Neural progenitor cell (in vitro differentiated cells): ENCODE results near the gene HSD17B2. TPM values are rescaled to one million over a fixed set of nuclear protein-coding genes. Genes with fewer than 3 reads are reported as not detected.

Experiments
- DNase-seq: peaks from one replicate; pipeline ENCODE4 v3.0.0-alpha.2; 2016; ENCODE audit warnings: low spot score
- H2AFZ ChIP-seq: fragments of 200-600 bp; sonication (generic); replicated peaks from 2 replicates; pipeline ENCODE4 v1.6.1; 2016; ENCODE audit warnings: antibody characterized with exemption
- H3F3A ChIP-seq: fragments of 200-600 bp; sonication (generic); 2 replicates; pipeline ENCODE4 v1.6.1; 2016; ENCODE audit warnings: antibody characterized with exemption, low read depth
- H3K27ac ChIP-seq: fragments of 200-600 bp; sonication (generic); 2 replicates; pipeline ENCODE4 v1.5.1; 2016; ENCODE audit warnings: mild to moderate bottlenecking
- H3K27me3 ChIP-seq: fragments of 200-600 bp; sonication (generic); 2 replicates; pipeline ENCODE4 v1.6.1; 2016; ENCODE audit warnings: mild to moderate bottlenecking, moderate library complexity
- H3K36me3 ChIP-seq: fragments of 200-600 bp; sonication (generic); 2 replicates; pipeline ENCODE4 v1.5.1; 2016
- H3K4me1 ChIP-seq: fragments of 200-600 bp; sonication (generic); 2 replicates; pipeline ENCODE4 v1.6.1; 2016; ENCODE audit warnings: mixed run types
- H3K4me2 ChIP-seq: fragments of 200-600 bp; sonication (generic); 2 replicates; pipeline ENCODE4 v1.6.1; 2016
- H3K4me3 ChIP-seq: fragments of 200-600 bp; sonication (generic); 2 replicates; pipeline ENCODE4 v1.5.1; 2016
- H3K79me2 ChIP-seq: fragments of 200-600 bp; sonication (generic); 2 replicates; pipeline ENCODE4 v1.6.1; 2016; ENCODE audit warnings: low read depth
- H3K9ac ChIP-seq: fragments of 200-600 bp; sonication (generic); 2 replicates; pipeline ENCODE4 v1.6.1; 2016
- H3K9me3 ChIP-seq: fragments of 200-600 bp; sonication (generic); 2 replicates; pipeline ENCODE4 v1.5.1; 2016; ENCODE audit warnings: low read depth
- H4K20me1 ChIP-seq: fragments of 200-600 bp; sonication (generic); 2 replicates; pipeline ENCODE4 v1.6.1; 2016; ENCODE audit warnings: low read depth
- H3K27ac Mint-ChIP-seq: 3 replicates; pipeline ENCODE4 v1.8.0; 2021; ENCODE audit warnings: mixed read lengths
- H3K27me3 Mint-ChIP-seq: 2 replicates; pipeline ENCODE4 v1.8.0; 2022; ENCODE audit warnings: low read depth, mild to moderate bottlenecking, inconsistent platforms, moderate library complexity, mixed read lengths; ENCODE audit not compliant: insufficient read depth
- H3K36me3 Mint-ChIP-seq: 3 replicates; pipeline ENCODE4 v1.8.0; 2021; ENCODE audit warnings: mixed read lengths
- H3K4me1 Mint-ChIP-seq: 3 replicates; pipeline ENCODE4 v1.8.0; 2021; ENCODE audit warnings: mixed read lengths
- H3K4me3 Mint-ChIP-seq: 3 replicates; pipeline ENCODE4 v1.8.0; 2021; ENCODE audit warnings: mild to moderate bottlenecking, moderate library complexity, mixed read lengths
- H3K9me3 Mint-ChIP-seq: 3 replicates; pipeline ENCODE4 v1.8.0; 2020; ENCODE audit warnings: mixed read lengths
- CTCF ChIP-seq: fragments of 200-600 bp; sonication (generic); IDR thresholded peaks from 2 replicates; pipeline ENCODE4 v1.5.1; 2017; ENCODE audit warnings: antibody characterized with exemption, mild to moderate bottlenecking
- EZH2 ChIP-seq: fragments of 200-600 bp; sonication (generic); IDR thresholded peaks from 2 replicates; pipeline ENCODE4 v1.6.1; 2017; ENCODE audit warnings: antibody characterized with exemption, mild to moderate bottlenecking, moderate library complexity
- EZH2phosphoT487 ChIP-seq: fragments of 200-600 bp; sonication (generic); IDR thresholded peaks from 2 replicates; pipeline ENCODE4 v1.6.1; 2017; ENCODE audit warnings: antibody characterized with exemption
- total RNA-seq: library from RNA; depleted of rRNA; stranded (reverse); fragments of >200 nt; gene quantifications from 2 replicates; pipeline ENCODE4 v1.2.3, GENCODE V29; 2015; ENCODE audit warnings: low replicate concordance

The HSD17B2 gene
- total RNA-seq, 1 donor from 2014 or later: not detected

DNA sequence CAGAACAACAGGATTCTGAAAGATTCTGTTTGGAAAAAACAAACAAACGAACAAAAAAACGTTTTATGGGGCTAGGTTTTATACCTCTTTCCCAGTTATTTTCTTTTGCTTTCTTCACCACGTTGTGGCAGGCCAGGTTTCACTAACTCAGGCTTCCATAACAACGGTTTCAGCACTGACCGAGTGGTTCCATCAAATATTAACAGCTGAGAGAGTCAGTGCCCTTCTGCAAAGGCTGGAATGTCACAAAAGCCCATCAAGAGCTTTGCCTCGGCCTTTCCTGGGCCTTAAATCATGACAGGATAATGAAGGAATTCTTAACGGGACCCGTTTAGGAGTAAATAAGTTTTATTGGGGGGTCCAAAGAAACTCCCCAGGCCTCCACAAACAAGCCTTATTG is 100.8 kb downstream of the HSD17B2 start:
- no peaks in the 10 kb centered on the region for H4K20me1 ChIP-seq
- H3K27ac Mint-ChIP-seq: no peak overlapping the region
- H3K9me3 Mint-ChIP-seq: peaks cover 2% of the 10 kb centered on the region
- no peaks in the 10 kb centered on the region for H3K27me3 ChIP-seq
- peaks cover 13% of the 10 kb centered on the region for H3K36me3 Mint-ChIP-seq
- H3K27me3 Mint-ChIP-seq: no peaks in the 10 kb centered on the region
- no peaks in the 10 kb centered on the region for H3K79me2 ChIP-seq
- H3K9me3 ChIP-seq: no peaks in the 10 kb centered on the region
- H3K4me1 ChIP-seq: peaks cover 5% of the 10 kb centered on the region
- H3K4me3 ChIP-seq: no peak overlapping the region
- no peak for DNase-seq
- H3K4me2 ChIP-seq: no peak overlapping the region
- H3K27ac ChIP-seq: no peak overlapping the region
- H3K4me1 Mint-ChIP-seq: peaks cover 6% of the 10 kb centered on the region
- no peaks in the 10 kb centered on the region for H3F3A ChIP-seq
- H3K9ac ChIP-seq: no peak overlapping the region
- TF ChIP-seq EZH2phosphoT487: no peak
- TF ChIP-seq CTCF: no peak
- no peak for TF ChIP-seq EZH2
- H2AFZ ChIP-seq: no peak overlapping the region
- H3K4me3 Mint-ChIP-seq: no peak overlapping the region
- no peaks in the 10 kb centered on the region for H3K36me3 ChIP-seq

DNA sequence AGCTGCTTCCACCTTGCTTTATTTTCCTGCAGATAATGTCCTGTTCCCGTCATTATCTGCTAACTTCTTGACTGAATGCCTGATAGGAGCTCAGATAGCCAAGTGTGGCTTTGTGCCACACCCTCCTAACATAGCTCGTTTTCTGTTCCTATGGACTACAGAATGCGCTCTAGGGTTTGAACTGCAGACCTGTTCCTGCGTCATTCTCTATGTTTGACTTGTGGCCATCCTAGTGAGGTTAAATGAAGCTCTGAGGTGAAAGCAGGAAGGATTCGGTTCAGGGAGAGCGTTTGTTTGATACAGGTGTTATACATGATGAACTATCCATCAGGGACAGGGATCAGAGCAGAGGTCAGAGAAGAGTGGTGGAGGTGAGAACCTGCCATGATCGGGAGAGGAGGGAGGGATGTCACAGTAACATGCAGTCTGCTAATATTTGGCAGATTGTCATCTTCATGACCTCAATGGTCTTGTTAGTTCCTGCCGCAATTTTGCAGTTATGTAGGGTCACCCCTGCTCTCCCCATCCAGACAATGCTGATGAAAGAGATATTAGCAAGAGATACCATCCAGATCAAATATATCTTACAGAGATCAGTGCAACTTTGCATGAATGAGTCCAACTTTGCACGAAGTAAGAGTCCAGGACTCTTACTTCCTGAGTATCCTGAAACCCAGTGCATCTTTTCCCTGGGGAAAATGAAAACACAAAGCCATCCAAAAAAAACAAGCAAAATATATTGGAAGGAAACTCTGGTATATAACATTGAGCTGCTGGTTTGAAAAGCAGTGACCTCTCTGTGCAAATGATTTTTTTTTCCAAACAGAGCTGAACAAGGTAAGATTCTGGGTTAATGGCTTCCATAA is 102.1 kb downstream of the HSD17B2 start:
- no peak overlapping the region for H3K4me2 ChIP-seq
- H3K27ac Mint-ChIP-seq: no peak overlapping the region
- peaks cover 4% of the 10 kb centered on the region for H3K9me3 Mint-ChIP-seq
- peaks cover 13% of the 10 kb centered on the region for H3K36me3 Mint-ChIP-seq
- H3F3A ChIP-seq: no peaks in the 10 kb centered on the region
- H3K79me2 ChIP-seq: no peaks in the 10 kb centered on the region
- H4K20me1 ChIP-seq: no peaks in the 10 kb centered on the region
- no peaks in the 10 kb centered on the region for H3K36me3 ChIP-seq
- H3K4me1 ChIP-seq: peaks cover 5% of the 10 kb centered on the region
- no peak overlapping the region for H3K4me3 Mint-ChIP-seq
- no peak for TF ChIP-seq EZH2
- no peak for TF ChIP-seq EZH2phosphoT487
- no peak for TF ChIP-seq CTCF
- no peak overlapping the region for H2AFZ ChIP-seq
- H3K4me3 ChIP-seq: no peak overlapping the region
- H3K27ac ChIP-seq: no peak overlapping the region
- no peaks in the 10 kb centered on the region for H3K27me3 ChIP-seq
- H3K27me3 Mint-ChIP-seq: no peaks in the 10 kb centered on the region
- no peak overlapping the region for H3K9ac ChIP-seq
- no peaks in the 10 kb centered on the region for H3K9me3 ChIP-seq
- DNase-seq: no peak
- peaks cover 6% of the 10 kb centered on the region for H3K4me1 Mint-ChIP-seq

GRCh38 chr16:82137822-82138167 is 102.7 kb downstream of the HSD17B2 start:
- Histone ChIP-seq H3K79me2 (no peaks in the 10 kb centered on the region), H3K4me2 (no peak overlapping the region), H3K27me3 (no peaks in the 10 kb centered on the region), H3K36me3 (no peaks in the 10 kb centered on the region), H3K9ac (no peak overlapping the region), H4K20me1 (no peaks in the 10 kb centered on the region), H3K4me1 (peaks cover 5% of the 10 kb centered on the region), H3K9me3 (no peaks in the 10 kb centered on the region), H3K27ac (no peak overlapping the region), H3K4me3 (no peak overlapping the region), H2AFZ (no peak overlapping the region), H3F3A (no peaks in the 10 kb centered on the region)
- no peaks in the 10 kb centered on the region for H3K27me3 Mint-ChIP-seq
- peaks cover 6% of the 10 kb centered on the region for H3K4me1 Mint-ChIP-seq
- no peak for TF ChIP-seq CTCF
- no peak for TF ChIP-seq EZH2
- no peak for TF ChIP-seq EZH2phosphoT487
- H3K36me3 Mint-ChIP-seq: peaks cover 13% of the 10 kb centered on the region
- no peak overlapping the region for H3K27ac Mint-ChIP-seq
- peaks cover 4% of the 10 kb centered on the region for H3K9me3 Mint-ChIP-seq
- no peak for DNase-seq
- H3K4me3 Mint-ChIP-seq: no peak overlapping the region
